Metanephros (tissue), 1 donor: ENCODE measurements around the gene EIF3K. TPM values are rescaled to one million over a fixed set of nuclear protein-coding genes. Genes with fewer than 3 reads are reported as not detected.

ENCODE experiments used
- total RNA-seq: library from RNA; depleted of rRNA; stranded (reverse); fragments of >200 nt; gene quantifications from one replicate; pipeline ENCODE4 v1.2.3, GENCODE V29; 2014

EIF3K gene, protein sequence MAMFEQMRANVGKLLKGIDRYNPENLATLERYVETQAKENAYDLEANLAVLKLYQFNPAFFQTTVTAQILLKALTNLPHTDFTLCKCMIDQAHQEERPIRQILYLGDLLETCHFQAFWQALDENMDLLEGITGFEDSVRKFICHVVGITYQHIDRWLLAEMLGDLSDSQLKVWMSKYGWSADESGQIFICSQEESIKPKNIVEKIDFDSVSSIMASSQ
- total RNA-seq = 268 TPM

DNA sequence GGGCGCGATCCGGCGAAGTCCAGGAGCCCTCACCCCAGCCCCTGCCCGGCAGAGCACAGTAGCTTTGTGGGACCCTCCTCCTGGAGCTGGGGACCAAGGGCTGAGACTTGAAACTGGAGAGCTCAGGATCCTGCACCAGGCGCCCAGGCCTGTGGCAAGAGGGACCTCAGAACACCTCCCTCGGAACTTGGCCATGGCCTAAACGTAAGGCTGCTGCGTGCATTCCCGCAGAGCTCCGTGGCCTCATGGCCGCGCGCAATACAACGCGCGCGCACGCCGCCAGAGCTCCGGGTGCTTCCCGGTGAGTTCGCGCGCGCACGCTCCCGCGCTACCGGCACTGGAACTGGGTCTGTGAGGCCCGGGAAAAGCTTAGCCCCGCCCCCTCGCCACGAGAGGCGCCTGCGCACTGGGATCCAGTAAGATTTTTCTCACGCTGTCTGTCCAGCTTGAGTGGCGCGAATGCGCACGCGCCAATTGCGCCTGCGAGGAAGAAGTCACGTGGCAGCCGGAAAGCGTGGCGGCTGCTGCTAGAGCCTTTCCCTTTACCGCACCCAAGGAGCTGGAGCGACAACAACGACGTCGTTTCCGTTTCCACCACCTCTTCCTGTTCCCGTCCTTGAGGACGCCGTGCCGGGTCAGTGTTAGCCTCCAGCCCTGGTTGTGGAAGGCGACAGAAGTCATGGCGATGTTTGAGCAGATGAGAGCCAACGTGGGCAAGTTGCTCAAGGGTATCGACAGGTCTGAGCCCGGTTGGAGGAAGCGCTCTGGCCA is at the start of gene EIF3K:
TSS of gene EIF3K (plus strand) at position 599 of the 771 bp plus-strand sequence. CDS start at position 680, 81 bp downstream.

DNA sequence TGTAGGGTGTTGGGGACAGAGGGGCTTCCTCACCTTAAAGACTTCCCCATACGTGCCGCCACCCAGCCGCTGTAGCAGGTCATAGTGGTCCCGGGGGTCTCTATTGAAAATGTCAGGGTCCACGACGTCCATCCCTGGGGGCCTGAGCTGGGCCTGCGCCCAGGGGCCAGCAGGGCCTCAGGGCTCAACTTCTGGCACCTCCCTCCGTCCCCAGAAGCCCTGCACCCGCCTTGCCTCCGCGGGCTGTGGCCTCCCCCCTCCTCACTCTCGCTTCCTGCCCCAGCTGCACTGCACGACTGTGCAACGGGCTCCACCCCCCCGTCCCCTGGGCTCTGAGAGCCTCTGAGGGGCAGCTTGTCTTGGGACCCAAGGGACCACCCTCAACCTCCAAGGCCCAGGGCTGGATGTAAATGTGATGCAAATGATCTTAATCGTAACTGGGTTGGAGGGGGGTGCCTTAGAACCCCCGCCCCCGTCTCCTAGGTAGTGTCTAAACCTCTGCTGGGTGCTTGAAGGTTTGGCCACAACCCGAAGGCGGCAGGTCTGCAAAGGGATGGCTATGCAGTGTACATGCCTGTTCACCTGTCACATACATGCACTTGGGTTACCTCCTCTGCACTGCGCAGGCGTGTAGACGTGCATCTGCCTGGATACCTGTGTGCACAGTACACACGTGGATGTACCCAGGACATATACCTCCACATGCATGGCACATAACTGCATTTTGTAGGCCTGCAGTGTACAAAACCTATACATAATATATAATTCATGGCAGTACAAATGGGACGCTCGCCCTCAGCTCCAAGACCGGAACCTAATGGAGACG is 1.0 kb upstream of the EIF3K start, which contains the start of gene MAP4K1:
TSS of gene MAP4K1 (minus strand) at position 190 of the 826 bp plus-strand sequence. CDS start at position 132, 58 bp downstream.

DNA sequence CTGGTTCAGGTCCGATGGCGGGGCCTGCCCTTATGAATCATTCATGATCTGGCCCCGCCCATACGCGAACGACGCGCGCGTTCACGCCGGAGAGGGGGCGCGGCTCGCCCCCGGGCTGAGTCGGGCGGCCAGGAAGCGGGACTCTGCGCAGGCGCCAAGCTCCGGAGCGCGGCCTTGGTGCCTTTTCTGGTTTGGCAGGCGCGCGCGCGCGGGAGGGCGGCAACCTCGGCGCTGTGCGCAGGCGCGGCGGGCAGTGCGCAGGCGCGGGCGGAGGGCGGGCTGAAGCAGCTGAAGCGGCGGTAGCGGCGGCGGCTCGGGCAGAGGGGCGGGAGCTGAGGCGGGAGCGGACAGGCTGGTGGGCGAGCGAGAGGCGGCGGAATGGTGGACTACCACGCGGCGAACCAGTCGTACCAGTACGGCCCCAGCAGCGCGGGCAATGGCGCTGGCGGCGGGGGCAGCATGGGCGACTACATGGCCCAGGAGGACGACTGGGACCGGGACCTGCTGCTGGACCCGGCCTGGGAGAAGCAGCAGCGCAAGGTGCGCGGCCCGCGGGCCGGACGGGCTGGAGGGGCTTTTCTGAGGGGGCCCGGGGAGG is 28.5 kb downstream of the EIF3K start, which contains the start of gene ACTN4:
TSS of gene ACTN4 (plus strand) at position 282 of the 598 bp plus-strand sequence. CDS start at position 379, 97 bp downstream.

Other genes starting within 250 kb of the EIF3K start
- 214 TPM for gene PSMD8, start 244.6 kb upstream of the EIF3K start, total RNA-seq
- gene GGN, start 231.2 kb upstream of the EIF3K start, total RNA-seq = 0.18 TPM
- gene SPRED3, start 230.5 kb upstream of the EIF3K start, total RNA-seq = 0.23 TPM
- gene FAM98C, start 216.1 kb upstream of the EIF3K start, total RNA-seq = 13.9 TPM
- gene RASGRP4, start 193.0 kb upstream of the EIF3K start, total RNA-seq = 2.7 TPM
- gene RYR1, start 185.5 kb upstream of the EIF3K start, total RNA-seq = 107 TPM
- gene MAP4K1, start 1.2 kb upstream of the EIF3K start, total RNA-seq = 2.7 TPM
- gene ACTN4, start 28.5 kb downstream of the EIF3K start, total RNA-seq = 294 TPM
- gene CAPN12, start 125.3 kb downstream of the EIF3K start, total RNA-seq = 12.4 TPM
- not detected for gene LGALS7, start 154.3 kb downstream of the EIF3K start, total RNA-seq
- 1.2 TPM for gene LGALS7B, start 170.0 kb downstream of the EIF3K start, total RNA-seq
- gene LGALS4, start 193.8 kb downstream of the EIF3K start, total RNA-seq = 0.53 TPM
- 96.1 TPM for gene ECH1, start 212.6 kb downstream of the EIF3K start, total RNA-seq
- 311 TPM for gene HNRNPL, start 230.8 kb downstream of the EIF3K start, total RNA-seq